ENCODE data around the gene DGKI.

DGKI gene

GRCh38 chr7:137846827-137847567, at the start of gene DGKI:
Gene DGKI (minus strand): TSS chr7:137846974.
- DNase-seq = peak; percentile 58

- no peak for DNase-seq
These were observed 48.8 kb upstream of the DGKI start for GRCh38 chr7:137895301-137896221.

DNA sequence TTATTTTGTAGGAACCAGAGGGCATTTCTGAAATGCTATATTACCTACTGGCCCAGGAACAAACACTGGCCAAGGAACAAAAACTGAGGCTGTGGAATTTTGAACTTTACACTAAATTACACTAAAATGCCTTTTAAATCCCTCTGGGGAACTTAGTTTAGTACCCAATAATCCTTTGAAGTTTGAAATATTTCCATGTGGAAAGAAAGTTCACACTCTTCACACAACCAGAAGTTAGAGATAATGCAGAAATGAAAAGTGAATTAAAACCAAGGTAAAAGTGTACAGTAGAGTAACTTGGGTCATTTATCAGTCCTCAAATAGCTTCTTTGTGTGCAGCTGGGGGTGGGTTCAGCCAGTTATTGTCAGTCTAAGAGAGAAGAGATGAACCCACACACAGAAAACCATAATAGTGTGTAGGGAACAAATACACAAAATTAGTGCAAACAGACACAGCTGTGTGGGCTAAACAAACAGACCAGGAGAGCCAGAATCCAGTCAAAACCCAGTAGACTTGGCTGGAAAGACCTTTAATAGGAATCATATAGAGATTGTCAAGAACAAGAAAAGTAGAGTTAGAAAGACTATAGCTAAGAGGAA, 46.5 kb upstream of the DGKI start:
- peak; percentile 23 for DNase-seq

DNA sequence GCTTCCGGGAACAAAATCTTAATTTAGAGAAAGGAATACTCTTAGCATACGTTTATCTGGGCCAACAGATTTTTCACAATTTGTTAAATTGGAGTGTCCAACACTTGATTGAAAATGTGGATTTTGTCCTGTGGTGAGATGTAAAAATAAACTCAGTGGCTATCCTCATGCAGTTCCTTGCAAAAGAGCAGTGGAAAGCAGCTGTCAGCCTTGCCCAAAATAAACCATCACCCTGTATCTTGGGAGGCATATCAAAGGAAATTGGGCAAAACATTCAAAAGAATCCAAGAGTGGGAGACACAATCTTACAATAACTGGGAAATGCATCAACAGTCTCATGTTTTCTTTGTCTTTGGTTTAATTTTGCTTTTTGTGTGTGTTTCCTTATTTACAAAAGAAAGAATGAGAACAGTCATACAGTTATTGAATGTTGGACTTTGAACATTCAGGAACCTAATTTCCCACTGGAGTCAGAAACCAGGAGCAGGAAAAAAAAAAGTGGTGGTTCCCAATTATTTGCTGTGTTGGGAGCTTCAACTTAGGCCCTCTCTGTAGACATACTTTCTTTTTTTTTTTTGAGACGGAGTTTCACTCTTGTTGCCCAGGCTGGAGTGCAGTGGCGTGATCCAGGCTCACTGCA, 44.4 kb upstream of the DGKI start:
- DNase-seq = no peak

DNA sequence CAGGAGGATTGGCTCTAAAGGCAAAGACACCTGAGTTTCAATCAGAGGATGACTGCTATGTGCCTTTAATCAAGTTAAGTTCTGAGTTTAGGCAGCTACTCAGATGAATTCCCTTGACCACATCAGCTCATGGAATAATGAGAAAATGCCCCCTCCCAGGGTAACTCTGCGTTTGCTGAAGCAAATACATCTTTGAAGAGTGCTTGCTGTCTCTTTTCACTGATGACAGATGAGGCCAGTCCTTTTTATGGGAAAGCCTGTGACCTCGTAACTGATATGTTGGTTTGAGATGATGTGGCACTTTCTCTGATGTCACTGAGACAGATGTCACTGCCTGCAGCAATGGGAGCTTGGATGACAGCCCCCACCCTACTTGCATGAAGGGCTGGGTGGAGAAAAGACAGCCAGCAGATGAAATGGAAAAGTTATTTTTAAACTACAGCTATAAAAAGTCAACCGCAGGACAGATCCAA, 43.7 kb upstream of the DGKI start:
- no peak for DNase-seq

DNA sequence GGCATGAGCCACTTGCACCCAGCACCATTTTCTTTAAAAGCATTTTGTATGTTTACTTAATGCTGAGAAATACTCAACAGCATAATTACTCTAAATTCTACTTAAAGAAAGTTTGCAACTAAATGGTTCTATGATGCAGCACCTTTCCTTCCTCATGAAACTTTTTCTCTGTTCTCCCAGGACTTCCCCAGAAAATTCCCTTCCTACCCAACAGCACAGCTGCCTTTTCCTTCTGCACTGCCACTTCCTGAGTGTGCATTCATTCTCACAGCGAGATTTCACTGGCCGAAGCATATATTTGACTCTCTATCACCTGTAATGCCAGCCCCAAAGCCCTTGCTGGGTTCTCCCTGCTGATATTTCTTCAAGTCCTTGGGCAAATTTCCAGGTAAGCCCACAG, 41.5 kb upstream of the DGKI start:
- no peak for DNase-seq

DNA sequence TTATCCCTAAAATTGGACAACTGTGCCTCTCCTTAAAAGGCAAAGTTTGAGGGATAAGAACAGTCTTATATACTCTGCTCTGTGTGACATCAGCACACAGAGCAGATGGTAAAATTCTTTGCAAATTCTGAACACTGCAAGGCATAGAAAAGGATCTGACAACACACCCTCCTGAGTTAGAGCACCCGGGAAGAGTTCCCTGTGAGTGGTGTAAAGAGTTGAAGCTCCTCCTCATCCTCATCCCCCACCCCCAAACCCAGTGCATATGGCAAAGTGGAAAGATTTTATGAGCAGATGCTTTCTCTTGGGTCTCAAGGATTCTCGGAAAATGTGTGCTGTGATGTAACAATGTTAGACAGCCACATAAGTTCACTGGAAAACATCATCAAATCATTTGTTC, 40.0 kb upstream of the DGKI start:
- DNase-seq = no peak

GRCh38 chr7:137886281-137886680, 39.5 kb upstream of the DGKI start:
- no peak for DNase-seq

DNA sequence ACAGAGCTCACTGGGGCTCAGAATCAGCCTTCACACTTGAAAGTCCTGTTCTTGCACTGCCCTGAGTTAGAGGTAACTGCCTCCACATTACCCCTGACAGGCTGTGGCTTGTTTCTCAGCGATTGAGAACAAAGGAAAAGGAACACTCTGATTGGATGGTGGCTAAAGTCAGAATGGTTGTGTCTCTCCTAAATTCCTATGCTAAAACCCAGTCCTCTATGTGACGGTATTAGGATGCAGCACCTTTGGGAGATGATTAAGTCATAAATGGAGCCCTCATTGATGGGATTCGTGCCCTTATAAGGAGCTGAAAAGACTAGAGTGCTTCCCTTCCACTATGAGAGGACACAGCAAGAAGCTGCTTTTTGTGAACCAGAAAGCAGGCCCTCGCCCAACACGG, 38.9 kb upstream of the DGKI start:
- no peak for DNase-seq

GRCh38 chr7:137882806-137883205, 36.0 kb upstream of the DGKI start:
- DNase-seq = no peak

GRCh38 chr7:137882261-137882668, 35.5 kb upstream of the DGKI start:
- DNase-seq = no peak

DNA sequence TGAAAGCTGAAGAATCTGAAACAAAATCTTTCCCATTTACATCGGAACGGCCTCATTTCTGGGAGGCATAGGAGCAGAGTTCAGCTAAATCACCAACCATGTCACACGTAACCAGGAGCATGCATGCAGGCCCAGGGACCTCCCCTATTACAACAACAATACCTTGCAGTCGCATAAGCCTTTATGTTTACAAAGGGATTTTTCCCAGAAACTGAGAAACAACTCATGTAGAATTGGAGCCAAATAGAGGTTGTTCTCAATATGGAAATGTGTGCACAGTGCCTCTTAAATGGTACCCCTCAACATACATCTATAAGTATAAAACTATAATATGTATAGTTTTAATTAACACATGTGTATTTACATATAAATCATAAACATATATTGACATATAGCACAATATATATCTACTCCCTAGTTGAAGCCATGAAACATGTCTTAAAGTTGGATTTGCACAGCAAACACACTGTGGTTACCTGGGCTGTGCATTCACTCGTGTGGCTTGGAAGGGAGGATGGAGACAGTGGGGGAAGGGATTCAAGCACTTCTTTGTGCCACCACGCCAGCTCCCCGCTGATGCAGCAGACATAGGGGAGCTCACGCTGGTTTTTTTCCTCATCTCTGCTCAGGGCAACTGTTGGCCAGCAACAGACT, 35.0 kb upstream of the DGKI start:
- no peak for DNase-seq

GRCh38 chr7:137880432-137880831, 33.7 kb upstream of the DGKI start:
- no peak for DNase-seq

DNA sequence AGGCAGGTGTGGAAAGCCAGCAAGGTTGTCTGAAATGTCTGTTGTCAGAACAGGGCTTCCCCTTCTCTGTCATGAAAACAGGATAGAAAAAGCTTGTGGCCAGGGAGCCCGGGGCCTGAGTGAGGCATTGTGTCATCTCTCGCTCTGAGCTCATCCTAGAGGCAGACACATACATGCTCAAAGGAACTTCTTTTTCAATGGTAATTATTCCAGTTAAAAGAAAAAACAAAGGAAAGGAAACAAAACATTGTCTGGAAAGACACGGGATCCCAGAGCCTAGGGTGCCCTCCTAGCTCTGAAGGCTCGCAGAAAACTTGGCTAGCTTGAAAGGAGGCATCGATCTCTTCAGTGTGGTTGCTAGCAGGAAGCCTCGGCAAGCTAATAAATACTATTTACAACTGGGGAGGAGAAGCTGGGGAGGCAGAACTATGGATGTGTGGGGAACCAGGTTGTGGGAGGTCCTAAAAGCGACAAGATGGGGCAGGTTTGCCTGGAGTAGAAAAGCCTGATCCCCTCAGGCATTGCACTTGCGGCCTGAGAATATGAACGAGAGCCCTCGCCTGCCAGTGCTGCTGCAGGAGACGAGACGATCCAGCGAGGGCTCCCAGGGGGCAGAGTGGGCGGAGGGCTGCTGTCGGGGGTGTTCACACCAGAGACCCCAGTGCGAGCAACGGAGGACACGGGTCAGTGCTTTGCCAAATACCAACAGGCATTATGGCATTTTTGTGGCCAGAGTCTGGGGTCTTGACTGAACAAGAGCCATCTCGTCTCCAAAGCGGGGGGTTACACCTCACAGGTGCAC, 32.8 kb upstream of the DGKI start:
- no peak for DNase-seq

DNA sequence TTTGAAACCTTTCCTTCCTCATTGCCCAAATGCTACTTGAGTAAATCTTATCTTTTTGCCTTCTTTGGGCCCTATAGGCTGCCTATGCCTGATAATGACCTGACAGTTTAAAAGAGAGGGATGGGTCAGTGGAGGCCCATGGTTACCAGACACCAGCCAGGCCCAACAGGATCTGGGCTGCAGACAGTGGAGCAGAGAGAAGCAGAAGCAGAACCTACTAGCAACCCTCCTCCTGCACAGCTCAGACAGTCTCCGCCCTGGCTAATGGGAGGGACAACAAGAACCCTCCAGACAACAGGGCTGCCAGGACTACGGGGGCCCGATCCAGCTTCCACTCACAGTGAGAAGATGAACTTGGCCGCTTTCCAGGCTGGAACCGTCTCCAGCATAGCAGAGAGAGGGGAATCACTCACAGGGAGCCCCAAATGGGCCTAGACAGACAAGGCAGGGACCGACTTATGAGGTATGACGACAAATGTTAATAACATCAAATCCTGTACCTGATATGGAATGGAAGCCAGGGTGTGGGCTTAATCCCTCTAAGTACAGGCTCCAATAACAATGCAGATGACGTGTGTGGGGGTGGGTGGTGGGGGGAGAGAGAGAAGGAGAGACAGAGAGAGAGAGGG, 31.7 kb upstream of the DGKI start:
- no peak for DNase-seq

DNA sequence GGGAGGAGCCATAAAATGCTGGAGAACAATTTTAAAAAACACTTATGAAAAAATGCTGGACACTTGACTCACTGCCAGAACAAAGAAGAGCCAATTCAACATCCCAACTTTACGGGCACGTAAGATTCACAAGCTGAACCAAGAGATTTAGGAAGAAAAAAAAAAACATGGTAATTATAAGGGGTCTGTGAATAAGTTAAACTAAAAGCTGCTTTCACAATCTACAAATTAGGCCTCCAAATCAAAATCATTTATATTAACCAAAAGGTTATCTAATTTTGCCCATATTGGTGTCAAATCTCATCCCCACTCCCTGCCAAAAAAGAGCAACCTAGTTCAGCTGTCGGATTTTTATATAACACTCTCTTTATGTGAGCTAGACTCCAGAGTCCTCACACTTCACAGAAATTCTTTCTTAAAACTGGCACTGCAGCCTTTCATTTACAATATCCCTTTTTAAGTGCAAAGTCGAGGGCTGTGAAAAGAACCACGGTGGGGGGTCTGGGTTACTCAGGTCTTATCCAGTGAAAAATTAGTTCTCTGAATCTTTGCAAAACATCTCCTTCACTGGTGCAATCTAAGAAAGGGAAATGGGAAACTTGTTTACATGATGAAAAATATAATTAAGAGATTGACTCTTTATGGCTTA, 30.4 kb upstream of the DGKI start:
- DNase-seq = no peak

- no peak for DNase-seq
These were observed 29.0 kb upstream of the DGKI start for GRCh38 chr7:137875746-137876145.

DNA sequence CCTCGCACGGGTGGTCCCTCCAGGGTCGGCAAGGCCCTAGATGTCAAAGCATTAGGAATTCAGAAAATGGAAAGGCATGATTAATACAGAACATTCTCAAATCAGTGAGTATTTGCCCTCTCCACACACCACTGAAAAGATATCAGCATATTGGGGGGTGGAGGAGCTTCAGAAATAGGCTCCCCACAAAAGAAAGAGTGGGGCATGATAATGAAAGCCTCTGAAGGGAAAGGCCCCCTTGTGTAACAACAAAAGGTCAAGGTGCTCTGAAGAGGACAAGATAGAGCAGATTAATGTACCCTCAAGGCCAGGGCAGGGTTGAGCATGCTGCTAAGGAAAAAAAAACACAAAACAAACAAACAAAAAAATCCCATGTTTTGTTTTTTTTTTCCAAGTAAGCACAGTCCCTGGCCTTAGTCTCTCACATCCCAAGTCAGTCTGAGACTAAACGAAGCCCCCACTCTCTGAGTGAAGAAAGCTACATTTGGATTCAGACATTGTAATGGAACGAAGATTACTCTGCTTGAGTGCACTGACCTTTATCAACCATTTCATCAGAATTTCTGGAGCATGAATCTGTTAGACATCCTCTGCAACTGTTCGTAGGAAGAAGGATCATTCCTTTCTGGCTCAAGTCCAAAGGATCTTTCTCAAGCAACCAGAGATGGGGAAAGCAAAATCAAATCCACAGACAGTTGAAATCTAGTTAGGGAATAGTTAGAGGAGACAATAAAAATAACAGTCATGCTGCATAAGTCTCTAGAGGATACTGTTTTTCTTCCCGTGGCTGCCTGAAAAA, 27.4 kb upstream of the DGKI start:
- DNase-seq = no peak

- no peak for DNase-seq
These were observed 26.8 kb upstream of the DGKI start for GRCh38 chr7:137873524-137873923.

Measured in COR-L47 (cell line).